Type B pancreatic cell (in vitro differentiated cells): ENCODE data around the gene MLH3. TPM values are rescaled to one million over a fixed set of nuclear protein-coding genes. Genes with fewer than 3 reads are reported as not detected.

Source experiments
- DNase-seq: peaks from one replicate; pipeline ENCODE4 v3.0.0; 2021; ENCODE audit warnings: mixed read lengths; ENCODE audit not compliant: unreplicated experiment; ENCODE audit errors: extremely low spot score
- H3K27ac Mint-ChIP-seq: 2 replicates; pipeline ENCODE4 v1.8.0; 2021; ENCODE audit warnings: mild to moderate bottlenecking, mixed read lengths
- H3K27me3 Mint-ChIP-seq: 2 replicates; pipeline ENCODE4 v1.8.0; 2021; ENCODE audit warnings: mixed read lengths
- H3K36me3 Mint-ChIP-seq: 2 replicates; pipeline ENCODE4 v1.8.0; 2021; ENCODE audit warnings: mixed read lengths
- H3K4me1 Mint-ChIP-seq: one replicate; pipeline ENCODE4 v1.8.0; 2021; ENCODE audit warnings: mixed read lengths; ENCODE audit not compliant: unreplicated experiment
- H3K4me3 Mint-ChIP-seq: 2 replicates; pipeline ENCODE4 v1.8.0; 2021; ENCODE audit warnings: mild to moderate bottlenecking, mixed read lengths
- H3K9me3 Mint-ChIP-seq: 2 replicates; pipeline ENCODE4 v1.8.0; 2021; ENCODE audit warnings: mixed read lengths
- total RNA-seq: library from RNA; stranded (reverse); gene quantifications from 2 replicates; pipeline ENCODE4 v1.2.1, GENCODE V29; 2021; ENCODE audit warnings: low replicate concordance
- TF ChIP-seq, protein P1 (sequence below): fragments of 200-600 bp; sonication (generic); conservative IDR thresholded peaks from 2 replicates; pipeline ENCODE4 v1.5.0; 2021; ENCODE audit warnings: antibody characterized with exemption, mild to moderate bottlenecking

MLH3 gene
- total RNA-seq, 1 donor from 2014 or later, result 28.5 TPM

GRCh38 chr14:75044322-75044721, 6.9 kb downstream of the MLH3 start:
- H3K36me3 Mint-ChIP-seq, result peaks cover 41% of the 10 kb centered on the region
- H3K4me1 Mint-ChIP-seq, result peaks cover 27% of the 10 kb centered on the region
- DNase-seq, result no peak
- no peak overlapping the region for H3K27ac Mint-ChIP-seq
- no peak overlapping the region for H3K4me3 Mint-ChIP-seq
- H3K9me3 Mint-ChIP-seq, result no peaks in the 10 kb centered on the region
- TF ChIP-seq, protein P1, sequence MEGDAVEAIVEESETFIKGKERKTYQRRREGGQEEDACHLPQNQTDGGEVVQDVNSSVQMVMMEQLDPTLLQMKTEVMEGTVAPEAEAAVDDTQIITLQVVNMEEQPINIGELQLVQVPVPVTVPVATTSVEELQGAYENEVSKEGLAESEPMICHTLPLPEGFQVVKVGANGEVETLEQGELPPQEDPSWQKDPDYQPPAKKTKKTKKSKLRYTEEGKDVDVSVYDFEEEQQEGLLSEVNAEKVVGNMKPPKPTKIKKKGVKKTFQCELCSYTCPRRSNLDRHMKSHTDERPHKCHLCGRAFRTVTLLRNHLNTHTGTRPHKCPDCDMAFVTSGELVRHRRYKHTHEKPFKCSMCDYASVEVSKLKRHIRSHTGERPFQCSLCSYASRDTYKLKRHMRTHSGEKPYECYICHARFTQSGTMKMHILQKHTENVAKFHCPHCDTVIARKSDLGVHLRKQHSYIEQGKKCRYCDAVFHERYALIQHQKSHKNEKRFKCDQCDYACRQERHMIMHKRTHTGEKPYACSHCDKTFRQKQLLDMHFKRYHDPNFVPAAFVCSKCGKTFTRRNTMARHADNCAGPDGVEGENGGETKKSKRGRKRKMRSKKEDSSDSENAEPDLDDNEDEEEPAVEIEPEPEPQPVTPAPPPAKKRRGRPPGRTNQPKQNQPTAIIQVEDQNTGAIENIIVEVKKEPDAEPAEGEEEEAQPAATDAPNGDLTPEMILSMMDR, result no peak
- no peaks in the 10 kb centered on the region for H3K27me3 Mint-ChIP-seq

- H3K27ac Mint-ChIP-seq, result peak overlapping the region; percentile 36
- no peaks in the 10 kb centered on the region for H3K9me3 Mint-ChIP-seq
- no peak for DNase-seq
- H3K36me3 Mint-ChIP-seq, result peaks cover 32% of the 10 kb centered on the region
- peaks cover 27% of the 10 kb centered on the region for H3K4me1 Mint-ChIP-seq
- no peaks in the 10 kb centered on the region for H3K27me3 Mint-ChIP-seq
- TF ChIP-seq, protein P1, result no peak
- no peak overlapping the region for H3K4me3 Mint-ChIP-seq
Measured at GRCh38 chr14:75042035-75042434, 9.2 kb downstream of the MLH3 start.

GRCh38 chr14:75041613-75042012, 9.7 kb downstream of the MLH3 start:
- H3K36me3 Mint-ChIP-seq, result peaks cover 32% of the 10 kb centered on the region
- TF ChIP-seq, protein P1, result no peak
- DNase-seq, result no peak
- no peaks in the 10 kb centered on the region for H3K27me3 Mint-ChIP-seq
- no peak overlapping the region for H3K4me3 Mint-ChIP-seq
- H3K4me1 Mint-ChIP-seq, result peaks cover 25% of the 10 kb centered on the region
- H3K9me3 Mint-ChIP-seq, result no peaks in the 10 kb centered on the region
- no peak overlapping the region for H3K27ac Mint-ChIP-seq

DNA sequence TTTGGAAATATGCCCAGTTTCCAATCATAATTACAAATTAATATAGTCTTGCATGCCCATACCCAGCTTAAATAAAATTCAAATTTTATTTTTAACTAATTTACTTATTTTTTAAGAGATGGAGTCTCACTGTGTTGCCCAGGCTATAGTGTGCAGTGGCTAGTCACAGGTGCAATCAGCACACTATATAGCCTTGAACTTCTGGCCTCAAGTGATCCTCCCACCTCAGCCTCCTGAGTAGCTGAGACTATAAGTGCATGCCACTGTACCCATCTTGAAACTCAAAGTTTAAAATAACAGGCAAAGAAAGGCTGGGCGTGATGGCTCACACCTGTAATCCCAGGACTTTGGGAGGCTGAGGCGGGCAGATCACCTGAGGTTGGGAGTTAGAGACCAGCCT, 10.3 kb downstream of the MLH3 start:
- peaks cover 21% of the 10 kb centered on the region for H3K4me1 Mint-ChIP-seq
- H3K36me3 Mint-ChIP-seq, result peaks cover 30% of the 10 kb centered on the region
- DNase-seq, result no peak
- no peak overlapping the region for H3K27ac Mint-ChIP-seq
- TF ChIP-seq, protein P1, result no peak
- H3K9me3 Mint-ChIP-seq, result no peaks in the 10 kb centered on the region
- H3K27me3 Mint-ChIP-seq, result no peaks in the 10 kb centered on the region
- no peak overlapping the region for H3K4me3 Mint-ChIP-seq

DNA sequence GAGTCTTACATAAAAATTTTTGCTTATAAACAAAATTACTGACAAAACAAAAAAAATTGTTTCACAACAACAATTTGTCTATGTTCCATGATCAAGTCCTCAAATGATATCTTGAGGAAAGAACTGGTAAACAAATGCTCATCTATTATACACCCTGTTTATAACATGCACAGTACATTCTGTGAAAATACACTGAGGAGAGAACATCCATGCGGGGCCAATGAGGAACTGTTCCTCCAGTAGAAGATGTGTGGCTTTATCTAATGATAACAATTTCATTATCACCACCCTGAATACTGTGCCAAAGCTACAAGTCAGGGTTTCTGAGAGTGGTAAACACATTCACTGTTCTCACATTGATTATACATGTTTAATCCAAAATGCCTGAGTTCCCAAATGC, 10.8 kb downstream of the MLH3 start:
- Mint-ChIP-seq H3K27me3 (no peaks in the 10 kb centered on the region), H3K4me1 (peaks cover 21% of the 10 kb centered on the region), H3K4me3 (no peak overlapping the region), H3K27ac (no peak overlapping the region), H3K9me3 (no peaks in the 10 kb centered on the region), H3K36me3 (peaks cover 34% of the 10 kb centered on the region)
- TF ChIP-seq, protein P1, result no peak
- no peak for DNase-seq

- H3K4me3 Mint-ChIP-seq, result no peak overlapping the region
- no peaks in the 10 kb centered on the region for H3K4me1 Mint-ChIP-seq
- H3K27me3 Mint-ChIP-seq, result no peaks in the 10 kb centered on the region
- H3K36me3 Mint-ChIP-seq, result peaks cover 36% of the 10 kb centered on the region
- H3K27ac Mint-ChIP-seq, result no peak overlapping the region
- DNase-seq, result no peak
- TF ChIP-seq, protein P1, result no peak
- no peaks in the 10 kb centered on the region for H3K9me3 Mint-ChIP-seq
Measured at GRCh38 chr14:75032939-75033338, 18.3 kb downstream of the MLH3 start.
